CD4-positive, CD25-positive, alpha-beta regulatory T cell (primary cell): ENCODE data around the gene LMCD1. TPM values are rescaled to one million over a fixed set of nuclear protein-coding genes. Genes with fewer than 3 reads are reported as not detected.

Experiments used
- ATAC-seq, 2 donors: fragments of 150-1000 bp; cut with Tn5 transposase; one replicate each; pipeline ENCODE4 v1.10.0; 2021; ENCODE audit warnings: low read depth in 2 of 2, moderate number of reproducible peaks in 2 of 2, moderate library complexity in 1 of 2
- DNase-seq, 3 donors: peaks; one replicate each; pipeline versions ENCODE4 v3.0.0 to v3.0.0-alpha.2; 2012 to 2022; ENCODE audit warnings: mixed read lengths in 1 of 3
- H3K27ac ChIP-seq: one replicate; pipeline ENCODE4 v1.7.0; 2013; ENCODE audit warnings: mild to moderate bottlenecking, low read length; ENCODE audit not compliant: insufficient read depth, poor library complexity, severe bottlenecking
- H3K27me3 ChIP-seq: one replicate; pipeline ENCODE4 v1.7.0; 2013; ENCODE audit warnings: low read length; ENCODE audit not compliant: control insufficient read depth, insufficient read depth
- H3K36me3 ChIP-seq: one replicate; pipeline ENCODE4 v1.7.0; 2013; ENCODE audit warnings: mild to moderate bottlenecking, low read length, moderate library complexity; ENCODE audit not compliant: control insufficient read depth, insufficient read depth
- H3K4me1 ChIP-seq: 2 replicates; pipeline ENCODE4 v1.7.0; 2013; ENCODE audit warnings: mild to moderate bottlenecking, low read length; ENCODE audit not compliant: insufficient read depth, control insufficient read depth, poor library complexity, severe bottlenecking
- H3K4me3 ChIP-seq: one replicate; pipeline ENCODE4 v1.7.0; 2013; ENCODE audit warnings: low read depth, mild to moderate bottlenecking, low read length, moderate library complexity
- H3K9me3 ChIP-seq, 2 experiments: 1 replicate in 1 of 2; 2 replicates in 1 of 2; pipeline ENCODE4 v1.7.0; 2013; ENCODE audit warnings: low read length in 2 of 2, mild to moderate bottlenecking in 1 of 2, moderate library complexity in 1 of 2; ENCODE audit not compliant: control insufficient read depth in 2 of 2
- H3K27ac Mint-ChIP-seq, 3 donors: one replicate each; pipeline ENCODE4 v1.8.0; 2020 to 2022; ENCODE audit warnings: mild to moderate bottlenecking in 3 of 3, mixed read lengths in 3 of 3, moderate library complexity in 2 of 3
- H3K27me3 Mint-ChIP-seq: one replicate; pipeline ENCODE4 v1.8.0; 2022; ENCODE audit warnings: mild to moderate bottlenecking, mixed read lengths
- H3K36me3 Mint-ChIP-seq: one replicate; pipeline ENCODE4 v1.8.0; 2020; ENCODE audit warnings: mixed read lengths
- H3K4me1 Mint-ChIP-seq, 4 donors: one replicate each; pipeline ENCODE4 v1.8.0; 2020 to 2022; ENCODE audit warnings: mixed read lengths in 4 of 4, mild to moderate bottlenecking in 1 of 4
- H3K4me3 Mint-ChIP-seq, 4 donors: one replicate each; pipeline ENCODE4 v1.8.0; 2020 to 2022; ENCODE audit warnings: mild to moderate bottlenecking in 4 of 4, mixed read lengths in 4 of 4, moderate library complexity in 3 of 4
- H3K9me3 Mint-ChIP-seq, 7 donors: one replicate each; pipeline ENCODE4 v1.8.0; 2020 to 2022; ENCODE audit warnings: mixed read lengths in 7 of 7, mild to moderate bottlenecking in 3 of 7, moderate library complexity in 2 of 7
- polyA plus RNA-seq, 4 donors: library from polyadenylated mRNA; unstranded; fragments of 300-500 nt; fragmentation: Illumina TruSeq; gene quantifications; one replicate each; pipeline ENCODE4 v1.2.3, GENCODE V29; 2021
- total RNA-seq: library from RNA; stranded (reverse); gene quantifications from one replicate; pipeline ENCODE4 v1.2.3, GENCODE V29; 2022

Gene LMCD1
- total and polyA plus RNA-seq, 5 donors from 2014 or later = 5.6 to 27.7 (median 17.2) TPM

- peaks cover 10% of the 10 kb centered on the region for H3K36me3 Mint-ChIP-seq
- no peaks in the 10 kb centered on the region for H3K27me3 ChIP-seq
- no peak overlapping the region for H3K4me3 Mint-ChIP-seq
Observed at GRCh38 chr3:8557298-8557697, 55.7 kb downstream of the LMCD1 start.

GRCh38 chr3:8558645-8559044, 57.0 kb downstream of the LMCD1 start:
- no peaks in the 10 kb centered on the region for H3K27me3 Mint-ChIP-seq
- H3K27me3 ChIP-seq = no peaks in the 10 kb centered on the region
- no peak overlapping the region for H3K27ac Mint-ChIP-seq
- peaks cover 0 to 2% (median 0%) of the 10 kb centered on the region in 7 donors for H3K9me3 Mint-ChIP-seq
- H3K4me3 Mint-ChIP-seq = no peak overlapping the region
- no peaks in the 10 kb centered on the region for H3K4me1 ChIP-seq
- no peaks in the 10 kb centered on the region for H3K36me3 ChIP-seq
- H3K27ac ChIP-seq = no peak overlapping the region
- no peaks in the 10 kb centered on the region for H3K9me3 ChIP-seq
- peaks cover 17% of the 10 kb centered on the region for H3K36me3 Mint-ChIP-seq
- H3K4me3 ChIP-seq = no peak overlapping the region
- no peak for ATAC-seq
- DNase-seq = no peak
- H3K4me1 Mint-ChIP-seq = no peaks in the 10 kb centered on the region

More at GRCh38 chr3:8557298-8557697, 55.7 kb downstream of the LMCD1 start:
- Mint-ChIP-seq H3K9me3 (peaks cover 0 to 2% (median 0%) of the 10 kb centered on the region in 7 donors), H3K27ac (no peak overlapping the region), H3K27me3 (no peaks in the 10 kb centered on the region), H3K4me1 (no peaks in the 10 kb centered on the region)
- Histone ChIP-seq H3K4me1 (no peaks in the 10 kb centered on the region), H3K4me3 (no peak overlapping the region), H3K36me3 (peaks cover under 1% of the 10 kb centered on the region), H3K27ac (no peak overlapping the region), H3K9me3 (no peaks in the 10 kb centered on the region)
- ATAC-seq (no peak), DNase-seq (no peak)

GRCh38 chr3:8559351-8559750, 57.7 kb downstream of the LMCD1 start:
- H3K27me3 ChIP-seq = no peaks in the 10 kb centered on the region
- H3K4me1 ChIP-seq = no peaks in the 10 kb centered on the region
- H3K9me3 ChIP-seq = no peaks in the 10 kb centered on the region
- Mint-ChIP-seq H3K27me3 (no peaks in the 10 kb centered on the region), H3K36me3 (peaks cover 17% of the 10 kb centered on the region), H3K27ac (no peak overlapping the region), H3K9me3 (peaks cover 0 to 2% (median 0%) of the 10 kb centered on the region in 7 donors), H3K4me3 (no peak overlapping the region), H3K4me1 (no peaks in the 10 kb centered on the region)
- DNase-seq (no peak), ATAC-seq (no peak)
- H3K36me3 ChIP-seq = no peaks in the 10 kb centered on the region
- H3K27ac ChIP-seq = no peak overlapping the region
- no peak overlapping the region for H3K4me3 ChIP-seq

- Mint-ChIP-seq H3K27me3 (no peaks in the 10 kb centered on the region), H3K9me3 (peaks cover 0 to 2% (median 0%) of the 10 kb centered on the region in 7 donors), H3K4me1 (no peaks in the 10 kb centered on the region), H3K4me3 (no peak overlapping the region), H3K27ac (no peak overlapping the region), H3K36me3 (peaks cover 17% of the 10 kb centered on the region)
- H3K9me3 ChIP-seq = no peaks in the 10 kb centered on the region
- H3K36me3 ChIP-seq = no peaks in the 10 kb centered on the region
- no peak overlapping the region for H3K4me3 ChIP-seq
- ATAC-seq (no peak), DNase-seq (no peak)
- no peaks in the 10 kb centered on the region for H3K27me3 ChIP-seq
- H3K4me1 ChIP-seq = no peaks in the 10 kb centered on the region
- H3K27ac ChIP-seq = no peak overlapping the region
Observed at GRCh38 chr3:8560366-8561007, 58.9 kb downstream of the LMCD1 start.

- H3K4me3 ChIP-seq = no peak overlapping the region
- peaks cover 11% of the 10 kb centered on the region for H3K36me3 Mint-ChIP-seq
- no peaks in the 10 kb centered on the region for H3K27me3 Mint-ChIP-seq
- DNase-seq (no peak), ATAC-seq (no peak)
- H3K4me1 ChIP-seq = no peaks in the 10 kb centered on the region
- no peaks in the 10 kb centered on the region for H3K4me1 Mint-ChIP-seq
- no peaks in the 10 kb centered on the region for H3K9me3 ChIP-seq
- H3K36me3 ChIP-seq = no peaks in the 10 kb centered on the region
- peaks cover 0 to 2% (median 0%) of the 10 kb centered on the region in 7 donors for H3K9me3 Mint-ChIP-seq
- H3K27me3 ChIP-seq = no peaks in the 10 kb centered on the region
- H3K27ac ChIP-seq = no peak overlapping the region
- no peak overlapping the region for H3K27ac Mint-ChIP-seq
- no peak overlapping the region for H3K4me3 Mint-ChIP-seq
Observed at GRCh38 chr3:8561370-8561769, 59.7 kb downstream of the LMCD1 start.

- Histone ChIP-seq H3K4me3 (no peak overlapping the region), H3K27me3 (no peaks in the 10 kb centered on the region), H3K9me3 (no peaks in the 10 kb centered on the region), H3K36me3 (peaks cover 2% of the 10 kb centered on the region), H3K27ac (no peak overlapping the region), H3K4me1 (no peaks in the 10 kb centered on the region)
- DNase-seq = no peak
- Mint-ChIP-seq H3K9me3 (peaks cover 0 to 2% (median 0%) of the 10 kb centered on the region in 7 donors), H3K36me3 (peaks cover 8% of the 10 kb centered on the region), H3K27ac (no peak overlapping the region), H3K27me3 (no peaks in the 10 kb centered on the region), H3K4me3 (no peak overlapping the region), H3K4me1 (no peaks in the 10 kb centered on the region)
- ATAC-seq = no peak
Observed at GRCh38 chr3:8562081-8562595, 60.5 kb downstream of the LMCD1 start.

GRCh38 chr3:8563146-8563545, 61.5 kb downstream of the LMCD1 start:
- ATAC-seq = no peak
- no peaks in the 10 kb centered on the region for H3K27me3 Mint-ChIP-seq
- peaks cover 7% of the 10 kb centered on the region for H3K36me3 Mint-ChIP-seq
- Histone ChIP-seq H3K4me1 (no peaks in the 10 kb centered on the region), H3K27me3 (no peaks in the 10 kb centered on the region), H3K36me3 (peaks cover 2% of the 10 kb centered on the region), H3K4me3 (no peak overlapping the region), H3K27ac (no peak overlapping the region), H3K9me3 (no peaks in the 10 kb centered on the region)
- no peaks in the 10 kb centered on the region for H3K4me1 Mint-ChIP-seq
- DNase-seq = no peak
- no peak overlapping the region for H3K4me3 Mint-ChIP-seq
- no peak overlapping the region for H3K27ac Mint-ChIP-seq
- H3K9me3 Mint-ChIP-seq = peaks cover 0 to 2% (median 0%) of the 10 kb centered on the region in 7 donors

GRCh38 chr3:8563597-8563996, 62.0 kb downstream of the LMCD1 start:
- Histone ChIP-seq H3K36me3 (peaks cover 2% of the 10 kb centered on the region), H3K9me3 (no peaks in the 10 kb centered on the region), H3K4me1 (no peaks in the 10 kb centered on the region), H3K4me3 (no peak overlapping the region), H3K27me3 (no peaks in the 10 kb centered on the region), H3K27ac (no peak overlapping the region)
- Mint-ChIP-seq H3K27ac (no peak overlapping the region), H3K36me3 (peaks cover 7% of the 10 kb centered on the region), H3K4me1 (no peaks in the 10 kb centered on the region), H3K4me3 (no peak overlapping the region), H3K9me3 (peaks cover 0 to 1% (median 0%) of the 10 kb centered on the region in 7 donors), H3K27me3 (no peaks in the 10 kb centered on the region)
- ATAC-seq (no peak), DNase-seq (no peak)
